Stomach (tissue), 4 donors: ENCODE results near the gene OR4D2.

Experiments
- EP300 ChIP-seq: sonication (generic); formaldehyde crosslinking; IDR thresholded peaks from one replicate; pipeline ENCODE4 v1.6.1; 2017; ENCODE audit warnings: antibody characterized with exemption
- POLR2A ChIP-seq, 4 donors: fragments of 450-650 bp; IDR thresholded peaks; one replicate each; pipeline ENCODE4 v1.6.1; 2016; ENCODE audit warnings: antibody characterized with exemption in 4 of 4, control low read depth in 2 of 4, mild to moderate bottlenecking in 1 of 4, moderate library complexity in 1 of 4
- POLR2AphosphoS5 ChIP-seq, 3 donors: sonication (generic); formaldehyde crosslinking; IDR thresholded peaks; one replicate each; pipeline ENCODE4 v1.6.1; 2016; ENCODE audit warnings: antibody characterized with exemption in 3 of 3
- TF ChIP-seq, protein P1 (sequence below), 7 experiments: fragments of 450-650 bp in 4 of 7; fragments of 200-600 bp in 3 of 7; sonication (generic) in 3 of 7; IDR thresholded peaks; one replicate each; pipeline ENCODE4 v1.5.1; 2016 to 2019; ENCODE audit warnings: antibody characterized with exemption in 7 of 7, control low read depth in 2 of 7, mild to moderate bottlenecking in 1 of 7

DNA sequence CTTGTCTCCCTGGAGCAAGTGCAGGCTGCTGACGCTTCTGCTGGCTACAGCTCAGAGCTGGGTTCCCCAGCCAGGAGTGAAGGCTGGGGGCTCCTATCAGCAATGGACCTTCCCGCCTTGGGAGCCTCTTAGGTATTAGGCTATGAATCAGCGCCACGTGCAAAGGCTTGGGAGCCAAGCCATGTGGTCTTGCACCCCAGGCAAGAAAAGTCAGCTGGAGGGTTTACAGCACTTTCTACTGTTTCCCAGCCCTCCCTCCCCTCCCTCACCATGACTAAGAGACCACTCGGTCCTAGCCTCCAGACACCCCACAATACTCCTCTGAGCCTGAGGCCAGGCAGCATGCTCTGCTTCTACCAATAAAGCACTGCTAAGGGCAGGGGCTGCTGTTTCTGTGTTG, 38.0 kb downstream of the OR4D2 start:
- TF ChIP-seq, protein P1, sequence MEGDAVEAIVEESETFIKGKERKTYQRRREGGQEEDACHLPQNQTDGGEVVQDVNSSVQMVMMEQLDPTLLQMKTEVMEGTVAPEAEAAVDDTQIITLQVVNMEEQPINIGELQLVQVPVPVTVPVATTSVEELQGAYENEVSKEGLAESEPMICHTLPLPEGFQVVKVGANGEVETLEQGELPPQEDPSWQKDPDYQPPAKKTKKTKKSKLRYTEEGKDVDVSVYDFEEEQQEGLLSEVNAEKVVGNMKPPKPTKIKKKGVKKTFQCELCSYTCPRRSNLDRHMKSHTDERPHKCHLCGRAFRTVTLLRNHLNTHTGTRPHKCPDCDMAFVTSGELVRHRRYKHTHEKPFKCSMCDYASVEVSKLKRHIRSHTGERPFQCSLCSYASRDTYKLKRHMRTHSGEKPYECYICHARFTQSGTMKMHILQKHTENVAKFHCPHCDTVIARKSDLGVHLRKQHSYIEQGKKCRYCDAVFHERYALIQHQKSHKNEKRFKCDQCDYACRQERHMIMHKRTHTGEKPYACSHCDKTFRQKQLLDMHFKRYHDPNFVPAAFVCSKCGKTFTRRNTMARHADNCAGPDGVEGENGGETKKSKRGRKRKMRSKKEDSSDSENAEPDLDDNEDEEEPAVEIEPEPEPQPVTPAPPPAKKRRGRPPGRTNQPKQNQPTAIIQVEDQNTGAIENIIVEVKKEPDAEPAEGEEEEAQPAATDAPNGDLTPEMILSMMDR (IDR thresholded peaks at IDR 0.05): no peak
- TF ChIP-seq EP300 (no peak), POLR2AphosphoS5 (IDR thresholded peaks at IDR 0.05) (no peak), POLR2A (IDR thresholded peaks at IDR 0.05) (no peak)
